ENCODE measurements around the gene WDFY4.

Gene WDFY4

GRCh38 chr10:48763403-48763965, 78.8 kb downstream of the WDFY4 start:
- peaks cover 0 to 94% (median 25%) of the 10 kb centered on the region in 11 experiments; a peak in 16 of 22 replicates for H3K36me3 ChIP-seq

DNA sequence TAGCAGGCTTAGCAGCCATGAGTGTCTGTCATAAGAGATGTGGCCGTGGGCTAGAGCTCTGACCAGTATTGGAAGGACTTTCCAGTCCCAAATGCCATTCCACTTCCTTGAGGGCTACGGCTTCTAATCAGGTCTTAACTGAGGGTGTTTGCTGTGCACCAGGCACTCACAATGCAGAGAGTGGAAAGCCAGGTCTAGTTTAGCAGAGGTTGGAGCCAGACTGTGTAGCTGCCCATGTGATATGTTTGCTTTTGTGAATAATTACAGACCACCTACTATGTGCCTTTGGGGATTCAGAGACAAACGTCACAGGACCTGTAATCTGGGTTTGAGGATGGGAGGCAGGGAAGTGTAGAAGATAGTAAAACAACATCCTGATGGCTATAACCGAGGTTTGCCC, 79.8 kb downstream of the WDFY4 start:
- no peak overlapping the region for H3K4me2 ChIP-seq
- no peak overlapping the region for H3K9ac ChIP-seq
- no peak for TF ChIP-seq Cebpa-rat (IDR thresholded peaks at IDR 0.05)
- no peak overlapping the region for H3K4me3 ChIP-seq
- peaks cover 0 to 39% (median 9%) of the 10 kb centered on the region in 11 experiments; a peak in 10 of 22 replicates for H4K20me1 ChIP-seq
- no peaks in the 10 kb centered on the region for H3K9me3 ChIP-seq (replicated peaks in 1 of 11)
- no peaks in the 10 kb centered on the region for H3K27me3 ChIP-seq
- peaks cover 0 to 100% (median 25%) of the 10 kb centered on the region in 11 experiments; a peak in 16 of 22 replicates for H3K36me3 ChIP-seq
- no peak overlapping the region for H3K27ac ChIP-seq
- peaks cover 0 to 3% (median 1%) of the 10 kb centered on the region in 10 experiments; a peak in 12 of 20 replicates for H3K4me1 ChIP-seq

More at GRCh38 chr10:48763403-48763965, 78.8 kb downstream of the WDFY4 start:
- H3K4me3 ChIP-seq: no peak overlapping the region
- H4K20me1 ChIP-seq: peaks cover 0 to 44% (median 15%) of the 10 kb centered on the region in 11 experiments; a peak in 12 of 22 replicates
- no peak overlapping the region for H3K4me2 ChIP-seq
- no peak overlapping the region for H3K27ac ChIP-seq
- no peaks in the 10 kb centered on the region for H3K9me3 ChIP-seq (replicated peaks in 1 of 11)
- H3K9ac ChIP-seq: no peak overlapping the region
- peaks cover 10 to 13% (median 10%) of the 10 kb centered on the region in 10 experiments for H3K4me1 ChIP-seq
- TF ChIP-seq Cebpa-rat (IDR thresholded peaks at IDR 0.05): no peak
- no peaks in the 10 kb centered on the region for H3K27me3 ChIP-seq

- peaks cover 0 to 38% (median 4%) of the 10 kb centered on the region in 11 experiments; a peak in 8 of 22 replicates for H4K20me1 ChIP-seq
- H3K4me3 ChIP-seq: no peak overlapping the region
- H3K9ac ChIP-seq: no peak overlapping the region
Measured at GRCh38 chr10:48765039-48765438, 80.4 kb downstream of the WDFY4 start.

GRCh38 chr10:48765527-48765926, 80.9 kb downstream of the WDFY4 start:
- peaks cover 0 to 98% (median 18%) of the 10 kb centered on the region in 11 experiments; a peak in 16 of 22 replicates for H3K36me3 ChIP-seq
- no peak for TF ChIP-seq Cebpa-rat (IDR thresholded peaks at IDR 0.05)
- peaks cover 0 to 34% (median 0%) of the 10 kb centered on the region in 11 experiments; a peak in 6 of 22 replicates for H4K20me1 ChIP-seq
- no peak overlapping the region for H3K4me3 ChIP-seq
- H3K27me3 ChIP-seq: no peaks in the 10 kb centered on the region
- no peak overlapping the region for H3K4me2 ChIP-seq
- no peak overlapping the region for H3K9ac ChIP-seq
- H3K27ac ChIP-seq: no peak overlapping the region
- no peaks in the 10 kb centered on the region for H3K9me3 ChIP-seq (replicated peaks in 1 of 11)
- H3K4me1 ChIP-seq: peaks cover 0 to 5% (median 0%) of the 10 kb centered on the region in 10 experiments; a peak in 3 of 20 replicates

More at GRCh38 chr10:48765039-48765438, 80.4 kb downstream of the WDFY4 start:
- no peak for TF ChIP-seq Cebpa-rat (IDR thresholded peaks at IDR 0.05)
- Histone ChIP-seq H3K4me1 (peaks cover 0 to under 1% (median 0%) of the 10 kb centered on the region in 10 experiments; a peak in 1 of 20 replicates), H3K36me3 (peaks cover 0 to 100% (median 23%) of the 10 kb centered on the region in 11 experiments; a peak in 16 of 22 replicates), H3K27me3 (no peaks in the 10 kb centered on the region), H3K4me2 (no peak overlapping the region), H3K27ac (no peak overlapping the region), H3K9me3 (replicated peaks in 1 of 11) (no peaks in the 10 kb centered on the region)

DNA sequence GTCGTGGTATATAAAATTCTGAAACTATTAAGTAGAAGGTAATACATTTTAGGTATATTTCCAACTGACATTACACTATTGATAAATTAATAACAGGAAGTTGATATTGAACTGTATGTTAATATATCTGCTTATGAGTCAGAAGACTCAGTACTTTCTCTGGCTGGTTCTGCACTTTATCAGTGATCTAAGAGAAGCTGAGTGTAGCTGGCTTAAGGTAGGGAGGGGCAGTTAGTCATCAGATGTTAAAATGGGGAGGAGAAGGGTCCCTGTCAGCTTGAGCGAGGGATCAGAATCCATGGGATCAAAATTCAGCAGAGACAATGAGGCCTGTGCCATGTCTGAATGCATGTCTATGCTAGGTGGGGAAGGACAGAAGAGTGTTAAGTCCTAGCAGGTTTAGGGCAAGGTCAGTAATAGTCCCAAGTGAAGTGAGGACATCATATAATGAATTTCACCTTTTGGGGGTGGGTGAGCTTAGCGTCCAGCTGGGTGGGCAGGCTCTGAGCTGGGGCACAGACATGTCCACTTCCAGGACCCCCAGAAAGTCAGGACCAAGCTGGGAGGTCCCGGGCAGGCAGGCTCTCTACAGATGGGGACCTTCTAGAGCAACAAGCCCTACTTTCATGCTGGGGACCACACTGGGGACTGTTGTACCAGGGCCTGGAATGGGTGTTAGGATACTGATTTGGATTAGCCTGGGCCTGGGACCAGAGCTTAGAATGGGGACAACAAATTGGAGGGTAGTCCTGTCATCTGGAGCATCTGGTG, 82.9 kb downstream of the WDFY4 start:
- H3K9ac ChIP-seq: no peak overlapping the region
- H3K4me3 ChIP-seq: no peak overlapping the region
- H3K36me3 ChIP-seq: peaks cover 0 to 95% (median 9%) of the 10 kb centered on the region in 11 experiments; a peak in 13 of 22 replicates
- H3K27ac ChIP-seq: no peak overlapping the region
- H3K4me1 ChIP-seq: peaks cover 0 to 8% (median 0%) of the 10 kb centered on the region in 10 experiments; a peak in 3 of 20 replicates
- TF ChIP-seq Cebpa-rat (IDR thresholded peaks at IDR 0.05): no peak
- H3K9me3 ChIP-seq (replicated peaks in 1 of 11): no peaks in the 10 kb centered on the region
- H3K27me3 ChIP-seq: no peaks in the 10 kb centered on the region
- no peak overlapping the region for H3K4me2 ChIP-seq
- H4K20me1 ChIP-seq: peaks cover 0 to 40% (median 0%) of the 10 kb centered on the region in 11 experiments; a peak in 6 of 22 replicates

GRCh38 chr10:48768144-48768766, 83.6 kb downstream of the WDFY4 start:
- no peak overlapping the region for H3K4me2 ChIP-seq
- H3K4me3 ChIP-seq: no peak overlapping the region
- no peak for TF ChIP-seq Cebpa-rat (IDR thresholded peaks at IDR 0.05)
- no peak overlapping the region for H3K9ac ChIP-seq
- peaks cover 0 to 91% (median 2%) of the 10 kb centered on the region in 11 experiments; a peak in 11 of 22 replicates for H3K36me3 ChIP-seq
- H3K27ac ChIP-seq: no peak overlapping the region
- H3K27me3 ChIP-seq: no peaks in the 10 kb centered on the region
- H3K4me1 ChIP-seq: peaks cover 0 to 8% (median 2%) of the 10 kb centered on the region in 10 experiments; a peak in 16 of 20 replicates
- peaks cover 0 to 40% (median 0%) of the 10 kb centered on the region in 11 experiments; a peak in 6 of 22 replicates for H4K20me1 ChIP-seq
- no peaks in the 10 kb centered on the region for H3K9me3 ChIP-seq (replicated peaks in 1 of 11)

GRCh38 chr10:48768926-48769325, 84.3 kb downstream of the WDFY4 start:
- no peak overlapping the region for H3K4me3 ChIP-seq
- H3K9me3 ChIP-seq (replicated peaks in 1 of 11): no peaks in the 10 kb centered on the region
- no peak overlapping the region for H3K9ac ChIP-seq
- H3K27me3 ChIP-seq: no peaks in the 10 kb centered on the region
- H3K27ac ChIP-seq: no peak overlapping the region
- H3K4me1 ChIP-seq: peaks cover 0 to 10% (median 9%) of the 10 kb centered on the region in 10 experiments; a peak in 17 of 20 replicates
- no peak overlapping the region for H3K4me2 ChIP-seq
- H4K20me1 ChIP-seq: peaks cover 0 to 40% (median 3%) of the 10 kb centered on the region in 11 experiments; a peak in 8 of 22 replicates
- peaks cover 0 to 91% (median 0%) of the 10 kb centered on the region in 11 experiments; a peak in 10 of 22 replicates for H3K36me3 ChIP-seq
- TF ChIP-seq Cebpa-rat (IDR thresholded peaks at IDR 0.05): no peak

- H3K27ac ChIP-seq: no peak overlapping the region
- no peak for TF ChIP-seq Cebpa-rat (IDR thresholded peaks at IDR 0.05)
- H3K36me3 ChIP-seq: peaks cover 0 to 91% (median 0%) of the 10 kb centered on the region in 11 experiments; a peak in 10 of 22 replicates
- H3K9me3 ChIP-seq (replicated peaks in 1 of 11): no peaks in the 10 kb centered on the region
- H3K4me2 ChIP-seq: no peak overlapping the region
- peaks cover 0 to 15% (median 13%) of the 10 kb centered on the region in 10 experiments; a peak in 17 of 20 replicates for H3K4me1 ChIP-seq
- H3K9ac ChIP-seq: no peak overlapping the region
- H3K4me3 ChIP-seq: no peak overlapping the region
- H4K20me1 ChIP-seq: peaks cover 0 to 40% (median 6%) of the 10 kb centered on the region in 11 experiments; a peak in 8 of 22 replicates
- H3K27me3 ChIP-seq: no peaks in the 10 kb centered on the region
Measured at GRCh38 chr10:48769706-48770435, 85.2 kb downstream of the WDFY4 start.
